GM18526 (cell line): Measurements from ENCODE around the gene KREMEN1.

Experiments used
- POLR2A ChIP-seq: IDR thresholded peaks from 3 replicates; pipeline ENCODE4 v1.6.1; 2011; ENCODE audit not compliant: insufficient read length; ENCODE audit errors: extremely low read depth

Gene KREMEN1

DNA sequence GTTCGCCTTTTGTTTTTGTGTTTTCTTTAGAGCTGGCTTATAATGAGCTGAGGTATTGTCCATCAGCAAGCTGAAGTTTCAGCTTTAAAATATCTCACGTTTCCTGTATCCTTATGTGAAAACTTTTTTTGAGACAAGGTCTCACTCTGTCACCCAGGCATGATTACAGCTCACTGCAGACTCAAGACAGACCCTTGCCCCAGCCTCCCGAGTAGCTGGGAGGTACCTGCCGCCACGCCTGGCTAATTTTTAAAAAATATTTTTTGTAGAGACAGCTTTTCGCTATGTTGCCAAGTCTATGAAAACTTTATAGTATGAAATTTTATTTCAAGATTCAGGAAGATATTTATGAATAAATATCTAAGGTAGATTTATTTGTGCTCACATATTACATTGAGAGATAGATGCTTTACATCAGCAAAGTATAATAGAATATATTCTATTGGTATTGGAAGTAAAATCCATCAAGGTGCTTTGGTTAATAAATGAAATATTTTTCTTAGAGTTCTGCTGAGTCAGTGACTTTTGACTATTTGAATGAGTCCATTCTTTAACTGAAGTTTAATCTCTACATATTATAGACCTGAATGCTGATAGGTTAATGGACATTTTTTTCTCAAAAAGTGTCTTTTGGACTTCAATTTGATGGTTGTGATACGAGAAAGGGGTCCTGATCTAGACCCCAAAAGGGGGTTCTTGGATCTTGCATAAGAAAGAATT lies 10.2 kb downstream of the KREMEN1 start:
- TF ChIP-seq POLR2A: no peak

DNA sequence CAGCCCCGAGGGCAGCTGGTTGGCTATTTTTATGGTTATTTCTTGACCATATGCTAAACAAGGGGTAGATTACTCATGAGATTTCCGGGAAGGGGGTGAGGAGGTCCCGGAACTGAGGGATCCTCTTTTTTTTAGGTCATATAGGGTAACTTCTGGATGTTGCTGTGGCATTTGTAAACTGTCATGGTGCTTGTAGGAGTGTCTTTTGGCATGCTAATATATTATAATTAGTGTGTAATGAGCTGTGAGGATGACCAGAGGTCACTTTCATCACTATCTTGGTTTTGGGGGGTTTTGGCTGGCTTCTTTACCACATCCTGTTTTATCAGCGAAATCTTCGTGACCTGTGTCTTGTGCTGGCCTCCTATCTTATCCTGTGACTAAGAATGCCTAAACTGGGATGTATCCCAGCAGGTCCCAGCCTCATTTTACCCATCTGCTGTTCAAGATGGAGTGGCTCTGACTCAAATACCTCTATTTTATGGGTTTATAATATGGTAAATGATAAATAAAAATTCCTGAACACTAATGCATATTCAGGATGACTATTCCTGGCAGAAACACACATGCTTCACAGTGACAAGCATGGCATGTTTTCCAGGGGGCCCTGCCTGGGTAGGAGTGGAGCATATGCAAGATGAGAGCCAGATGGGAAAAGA lies 11.2 kb downstream of the KREMEN1 start:
- TF ChIP-seq POLR2A: no peak

- TF ChIP-seq POLR2A: no peak
Observed at GRCh38 chr22:29087012-29087411, 14.2 kb downstream of the KREMEN1 start.

GRCh38 chr22:29088809-29089208 lies 16.0 kb downstream of the KREMEN1 start:
- TF ChIP-seq POLR2A: no peak

GRCh38 chr22:29089507-29089906 lies 16.7 kb downstream of the KREMEN1 start:
- TF ChIP-seq POLR2A: no peak

DNA sequence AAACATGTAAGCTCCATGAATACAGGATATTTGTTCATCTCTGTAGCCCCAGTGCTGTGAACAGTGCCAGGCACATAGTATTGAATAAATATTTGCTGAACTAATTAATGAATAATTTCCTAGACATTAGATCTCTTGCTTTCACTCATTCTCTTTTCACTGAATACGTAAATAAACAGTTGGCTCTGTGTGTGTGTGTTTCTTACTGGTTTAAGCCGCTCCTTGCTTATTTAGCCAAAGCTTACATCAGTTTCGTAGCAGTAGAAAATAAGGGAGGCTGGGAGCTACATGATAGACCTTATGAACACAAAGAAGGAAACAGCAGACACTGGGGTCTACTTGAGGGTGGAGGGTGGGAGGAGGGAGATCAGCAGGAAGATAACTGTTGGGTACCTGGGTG lies 17.2 kb downstream of the KREMEN1 start:
- TF ChIP-seq POLR2A: no peak

- TF ChIP-seq POLR2A: no peak
Observed at GRCh38 chr22:29092243-29092642, 19.4 kb downstream of the KREMEN1 start.

DNA sequence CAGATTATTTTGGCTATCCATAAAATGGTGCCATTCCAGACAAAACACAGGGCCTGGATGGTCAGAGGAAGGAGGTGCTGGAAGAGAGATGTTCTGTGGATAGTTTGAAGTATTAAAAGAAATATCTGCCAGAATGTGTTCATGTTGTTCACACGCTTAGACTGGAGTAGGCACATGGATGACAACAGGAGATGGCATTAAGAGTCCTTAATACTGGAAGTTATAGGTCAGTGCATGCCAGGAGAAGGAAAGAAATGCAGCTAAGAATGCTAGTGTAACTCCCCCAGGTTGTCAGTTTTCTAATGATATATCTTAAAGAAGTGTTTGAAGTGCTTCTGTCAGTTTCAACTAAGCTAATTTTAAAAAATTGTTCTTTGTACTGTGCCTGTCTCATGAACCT lies 20.2 kb downstream of the KREMEN1 start:
- TF ChIP-seq POLR2A: no peak

GRCh38 chr22:29093501-29094300 lies 20.9 kb downstream of the KREMEN1 start:
- TF ChIP-seq POLR2A: no peak

- TF ChIP-seq POLR2A: no peak
Observed at GRCh38 chr22:29095459-29095858, 22.6 kb downstream of the KREMEN1 start.

GRCh38 chr22:29096736-29097669 lies 24.2 kb downstream of the KREMEN1 start:
- no peak for TF ChIP-seq POLR2A

GRCh38 chr22:29098296-29098695 lies 25.5 kb downstream of the KREMEN1 start:
- no peak for TF ChIP-seq POLR2A

GRCh38 chr22:29102300-29102699 lies 29.5 kb downstream of the KREMEN1 start:
- TF ChIP-seq POLR2A: no peak

GRCh38 chr22:29103121-29103520 lies 30.3 kb downstream of the KREMEN1 start:
- no peak for TF ChIP-seq POLR2A

DNA sequence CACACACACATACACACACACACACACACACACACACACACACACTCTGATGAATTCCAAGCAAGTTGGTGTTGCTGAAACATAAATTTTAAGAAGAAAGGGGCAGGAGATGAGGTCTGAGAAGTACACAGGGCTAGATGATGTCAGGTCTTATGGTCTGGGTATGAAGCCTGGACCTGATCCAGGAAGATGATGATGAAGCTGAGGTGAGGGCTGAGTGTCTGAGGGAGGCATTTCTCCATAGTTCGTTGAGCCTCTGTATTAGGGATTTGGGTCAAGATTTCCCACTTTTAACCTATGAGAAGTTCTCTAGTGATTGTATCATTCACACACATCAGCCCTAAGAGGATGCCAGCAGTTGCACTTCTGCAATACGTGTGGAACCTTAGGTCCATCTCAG lies 32.6 kb downstream of the KREMEN1 start:
- TF ChIP-seq POLR2A: no peak
